GM19328 (cell line): ENCODE data around the gene PRKCSH.
"Not testable (repeated sequence)": the region's sequence is repeated elsewhere in the genome, so short reads cannot be mapped to it uniquely, and the experiment has no call there.

Experiments used
- ATAC-seq: cut with Tn5 transposase; IDR thresholded peaks from one replicate; pipeline ENCODE4 v1.9.1; 2021; ENCODE audit warnings: mild to moderate bottlenecking, moderate library complexity; ENCODE audit not compliant: unreplicated experiment

The PRKCSH gene

GRCh38 chr19:11420429-11421370 lies 14.7 kb upstream of the PRKCSH start:
- no peak for ATAC-seq

- no peak for ATAC-seq
Measured at GRCh38 chr19:11421371-11422098, 13.9 kb upstream of the PRKCSH start.

GRCh38 chr19:11422163-11423065 lies 13.0 kb upstream of the PRKCSH start:
- ATAC-seq: no peak

DNA sequence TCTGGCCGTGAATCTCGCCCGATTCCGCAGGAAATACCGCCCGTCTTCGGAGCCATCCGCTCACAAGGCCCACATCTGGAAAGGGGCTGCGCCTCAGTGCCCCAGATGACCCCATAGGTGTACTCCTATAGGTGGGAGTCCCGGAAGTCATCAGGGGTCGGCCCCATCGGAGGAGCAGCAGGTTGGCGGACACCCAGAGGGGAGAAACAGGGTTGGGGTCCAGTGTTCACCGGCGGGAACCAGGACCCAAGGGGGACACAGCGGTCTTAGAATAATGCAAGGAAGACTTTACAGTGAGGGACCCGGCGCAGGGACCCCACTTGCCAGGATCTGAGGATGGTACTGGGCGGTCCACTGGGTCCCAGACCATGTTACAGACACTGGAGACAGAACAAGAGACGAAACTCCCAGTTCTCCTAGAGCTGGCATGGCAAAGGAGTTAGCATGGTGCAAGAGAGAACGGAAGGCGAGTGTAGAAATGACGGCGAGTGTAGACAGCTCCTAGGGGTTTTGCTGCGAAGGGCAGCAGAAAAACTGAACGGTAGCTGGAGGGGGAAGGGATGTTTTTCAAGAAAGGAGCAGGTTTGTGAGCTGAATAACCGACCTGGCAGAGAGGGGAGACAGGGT lies 12.2 kb upstream of the PRKCSH start:
- no peak for ATAC-seq

GRCh38 chr19:11423791-11424181 lies 11.6 kb upstream of the PRKCSH start:
- ATAC-seq: no peak

GRCh38 chr19:11425719-11426457 lies 9.5 kb upstream of the PRKCSH start:
- ATAC-seq: no peak

DNA sequence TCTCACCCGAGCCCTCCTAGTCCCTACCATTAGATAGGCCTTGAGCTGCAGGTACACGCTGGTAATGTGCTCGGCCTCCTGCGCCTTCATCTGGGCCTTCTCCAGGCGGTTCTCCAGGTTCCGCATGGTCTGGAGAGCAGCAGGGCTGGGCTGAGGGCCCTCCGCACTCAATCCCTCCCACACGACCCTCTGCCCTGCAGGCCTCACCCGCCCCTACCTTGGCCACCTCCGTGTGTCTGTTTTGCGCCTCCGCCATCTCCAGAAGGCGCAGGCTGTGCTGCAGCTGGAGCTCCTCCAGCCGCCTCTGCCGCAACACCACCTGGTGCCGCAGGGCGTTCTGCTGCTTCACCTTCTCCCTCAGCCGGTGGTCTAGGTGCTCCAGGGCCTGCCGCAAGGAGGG lies 8.8 kb upstream of the PRKCSH start:
- no peak for ATAC-seq

GRCh38 chr19:11433526-11433925 lies 1.9 kb upstream of the PRKCSH start:
- not testable (repeated sequence) for ATAC-seq

DNA sequence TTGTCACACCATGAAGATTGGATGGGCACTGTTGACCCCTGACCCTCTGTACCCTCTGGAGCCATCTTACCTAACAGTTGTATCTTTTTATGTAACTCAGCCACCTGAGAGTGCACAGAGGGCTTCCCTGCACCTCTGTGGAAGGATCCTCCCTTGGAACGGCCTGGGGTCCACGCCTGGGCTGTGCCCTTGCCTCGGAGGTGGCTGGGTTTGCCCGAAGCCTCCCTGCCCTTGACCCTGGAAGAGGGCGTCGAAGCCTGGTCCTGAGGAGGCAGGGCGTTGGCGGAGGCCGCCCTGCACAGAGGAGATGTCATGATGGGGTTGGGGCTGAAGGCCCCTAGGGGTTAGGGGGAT lies 755 bp upstream of the PRKCSH start:
- peak; percentile 2 for ATAC-seq

- no peak for ATAC-seq
Measured at GRCh38 chr19:11435833-11436313, 438 bp downstream of the PRKCSH start.

- ATAC-seq: no peak
Measured at GRCh38 chr19:11437955-11438354, 2.5 kb downstream of the PRKCSH start.

DNA sequence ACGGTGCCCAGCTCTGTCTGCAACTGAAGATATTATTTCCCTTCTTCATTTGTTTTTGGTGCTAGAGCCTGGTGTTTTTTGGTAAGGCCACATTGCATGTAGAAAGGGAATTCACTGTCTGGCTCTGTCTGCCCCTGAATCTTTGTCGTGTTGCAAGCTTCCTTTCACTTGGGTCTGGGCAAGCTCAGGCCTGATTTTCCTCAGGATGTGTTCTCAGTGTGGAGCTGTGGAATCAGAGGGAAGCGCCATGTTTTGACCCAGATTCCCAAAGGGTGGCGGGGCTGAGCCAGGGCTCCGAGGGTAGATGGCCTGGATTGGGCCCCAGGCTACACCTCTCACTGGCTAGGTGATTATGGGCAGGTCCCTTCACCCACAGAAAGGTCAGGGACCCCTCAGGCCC lies 8.6 kb downstream of the PRKCSH start:
- ATAC-seq: no peak

- ATAC-seq: no peak
Measured at GRCh38 chr19:11445141-11445540, 9.7 kb downstream of the PRKCSH start.

DNA sequence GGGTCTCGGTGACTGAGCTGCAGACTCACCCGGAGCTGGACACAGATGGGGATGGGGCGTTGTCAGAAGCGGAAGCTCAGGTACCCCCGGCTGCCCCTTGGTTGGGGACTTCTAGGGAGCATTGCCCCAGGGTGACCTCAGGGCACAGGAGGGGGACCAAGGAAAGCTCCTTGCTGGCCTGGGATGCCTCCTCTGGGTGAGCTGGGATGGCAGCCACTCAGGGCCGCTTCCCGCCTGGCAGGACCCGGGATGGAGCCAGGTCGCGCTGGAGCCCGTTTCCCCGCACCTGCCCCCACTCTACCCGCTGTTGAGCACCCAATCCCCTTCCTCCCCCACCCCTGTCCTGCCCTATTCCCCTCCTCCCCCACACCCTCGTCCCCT lies 10.8 kb downstream of the PRKCSH start:
- ATAC-seq: no peak

DNA sequence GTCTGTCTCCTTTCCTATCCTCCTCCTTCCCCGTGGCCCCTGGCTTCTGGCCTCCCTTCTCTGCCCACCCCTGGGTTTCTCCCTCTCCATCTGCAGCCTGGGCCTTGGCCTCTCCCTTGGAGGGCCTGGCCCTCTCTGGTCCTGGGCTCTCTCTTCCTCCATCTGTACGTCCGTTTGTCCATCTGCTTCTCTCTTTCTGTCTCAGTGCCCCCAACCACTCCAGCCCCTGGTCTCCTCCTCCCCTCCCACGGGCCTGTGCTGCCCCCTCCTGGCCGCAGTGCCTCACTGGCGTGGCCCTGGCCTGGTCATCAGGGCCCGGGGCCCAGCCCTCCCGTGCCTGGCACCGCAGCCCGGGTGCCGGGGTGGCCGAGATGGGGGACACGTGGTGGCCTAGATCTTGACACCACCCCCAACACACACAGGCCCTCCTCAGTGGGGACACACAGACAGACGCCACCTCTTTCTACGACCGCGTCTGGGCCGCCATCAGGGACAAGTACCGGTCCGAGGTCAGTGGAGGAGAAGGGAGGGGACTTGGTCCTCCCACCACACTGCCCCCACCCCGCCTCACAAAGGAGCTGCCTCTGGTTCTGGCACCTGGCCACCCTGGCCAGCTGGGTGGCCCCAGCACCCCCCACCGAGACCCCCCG lies 11.3 kb downstream of the PRKCSH start:
- no peak for ATAC-seq

DNA sequence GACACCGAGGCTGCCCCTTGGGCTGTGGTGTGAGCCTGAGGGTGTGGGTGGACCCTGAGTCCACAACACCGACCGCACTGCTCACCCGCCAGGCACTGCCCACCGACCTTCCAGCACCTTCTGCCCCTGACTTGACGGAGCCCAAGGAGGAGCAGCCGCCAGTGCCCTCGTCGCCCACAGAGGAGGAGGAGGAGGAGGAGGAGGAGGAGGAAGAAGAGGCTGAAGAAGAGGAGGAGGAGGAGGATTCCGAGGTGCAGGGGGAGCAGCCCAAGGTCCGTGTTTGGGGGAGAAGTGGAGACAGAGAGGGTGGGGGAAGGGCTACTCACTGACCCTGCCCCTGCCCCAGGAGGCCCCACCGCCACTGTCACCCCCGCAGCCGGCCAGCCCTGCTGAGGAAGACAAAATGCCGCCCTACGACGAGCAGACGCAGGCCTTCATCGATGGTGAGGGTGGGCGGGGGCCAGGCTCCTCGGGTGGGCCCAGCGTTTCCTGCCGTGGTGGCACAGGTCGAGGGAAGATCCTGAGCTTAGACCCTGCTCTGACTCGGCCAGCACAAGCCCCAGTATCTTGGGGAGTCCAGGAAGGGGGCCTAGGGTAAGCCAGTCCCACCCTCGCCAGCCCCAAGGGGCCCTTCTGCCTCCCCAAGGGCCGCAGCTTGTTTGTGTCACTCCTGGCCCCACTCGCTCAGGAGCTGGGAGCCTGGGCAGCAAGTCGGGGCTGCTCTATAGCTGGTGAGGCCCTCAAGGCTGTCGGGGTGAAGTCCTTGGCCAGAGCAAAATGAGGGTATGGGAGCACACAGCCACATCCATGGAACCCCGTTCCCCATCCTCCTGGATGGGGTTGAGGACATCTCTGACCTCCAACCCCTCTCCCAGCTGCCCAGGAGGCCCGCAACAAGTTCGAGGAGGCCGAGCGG lies 12.2 kb downstream of the PRKCSH start:
- ATAC-seq: no peak

DNA sequence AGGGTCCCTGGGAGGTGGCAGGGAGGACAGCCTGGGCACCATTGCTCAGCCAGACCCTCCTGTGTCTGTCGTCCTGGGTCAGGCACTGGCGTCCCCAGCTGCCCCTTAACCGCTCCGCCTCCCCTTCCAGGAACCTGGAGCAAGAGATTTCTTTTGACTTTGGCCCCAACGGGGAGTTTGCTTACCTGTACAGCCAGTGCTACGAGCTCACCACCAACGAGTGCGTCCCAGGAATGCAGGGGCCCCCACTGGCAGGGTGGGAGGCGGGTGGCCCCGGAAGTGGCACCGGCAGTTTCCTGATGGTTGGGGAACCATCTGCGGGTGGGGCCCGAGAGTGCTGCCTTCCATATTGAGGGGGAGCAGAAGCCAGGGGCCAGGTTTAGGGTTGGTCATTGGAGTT lies 13.0 kb downstream of the PRKCSH start:
- no peak for ATAC-seq

GRCh38 chr19:11448923-11449554 lies 13.6 kb downstream of the PRKCSH start:
- ATAC-seq: no peak
